Progenitor cell of endocrine pancreas (in vitro differentiated cells): ENCODE data around the gene TBXAS1. TPM values are rescaled to one million over a fixed set of nuclear protein-coding genes. Genes with fewer than 3 reads are reported as not detected.

Source experiments
- DNase-seq: peaks from one replicate; pipeline ENCODE4 v3.0.0; 2021; ENCODE audit warnings: low spot score; ENCODE audit not compliant: unreplicated experiment
- H3K27ac Mint-ChIP-seq: 2 replicates; pipeline ENCODE4 v1.8.0; 2021; ENCODE audit warnings: mild to moderate bottlenecking, moderate library complexity, mixed read lengths
- H3K27me3 Mint-ChIP-seq: 2 replicates; pipeline ENCODE4 v1.8.0; 2021; ENCODE audit warnings: mixed read lengths
- H3K36me3 Mint-ChIP-seq: 2 replicates; pipeline ENCODE4 v1.8.0; 2022; ENCODE audit warnings: mixed read lengths; ENCODE audit not compliant: insufficient read depth
- H3K4me1 Mint-ChIP-seq: 2 replicates; pipeline ENCODE4 v1.8.0; 2021; ENCODE audit warnings: low read depth, mixed read lengths
- H3K4me3 Mint-ChIP-seq: 2 replicates; pipeline ENCODE4 v1.8.0; 2021; ENCODE audit warnings: low read depth, mild to moderate bottlenecking, moderate library complexity, mixed read lengths
- H3K9me3 Mint-ChIP-seq: 2 replicates; pipeline ENCODE4 v1.8.0; 2021; ENCODE audit warnings: low read depth, mixed read lengths
- CTCF ChIP-seq: fragments of 200-600 bp; sonication (generic); IDR thresholded peaks from one replicate; pipeline ENCODE4 v1.5.0; 2021; ENCODE audit warnings: antibody characterized with exemption, mild to moderate bottlenecking; ENCODE audit not compliant: unreplicated experiment
- total RNA-seq: library from RNA; stranded (reverse); gene quantifications from 2 replicates; pipeline ENCODE4 v1.2.1, GENCODE V29; 2021

TBXAS1 gene
- total RNA-seq, 1 donor from 2014 or later = 10.4 TPM

- H3K4me3 Mint-ChIP-seq = no peak overlapping the region
- peaks cover 8% of the 10 kb centered on the region for H3K4me1 Mint-ChIP-seq
- TF ChIP-seq CTCF = no peak
- DNase-seq = no peak
- no peak overlapping the region for H3K27ac Mint-ChIP-seq
- H3K27me3 Mint-ChIP-seq = no peaks in the 10 kb centered on the region
- H3K9me3 Mint-ChIP-seq = no peaks in the 10 kb centered on the region
- H3K36me3 Mint-ChIP-seq = peaks cover 3% of the 10 kb centered on the region
These were observed 87.0 kb downstream of the TBXAS1 start for GRCh38 chr7:139915864-139916716.

GRCh38 chr7:139916717-139917395 is 87.8 kb downstream of the TBXAS1 start:
- Mint-ChIP-seq H3K4me1 (peaks cover 8% of the 10 kb centered on the region), H3K9me3 (no peaks in the 10 kb centered on the region), H3K27ac (no peak overlapping the region), H3K36me3 (peaks cover 3% of the 10 kb centered on the region), H3K27me3 (no peaks in the 10 kb centered on the region), H3K4me3 (no peak overlapping the region)
- no peak for DNase-seq
- TF ChIP-seq CTCF = no peak

- no peak overlapping the region for H3K27ac Mint-ChIP-seq
- H3K4me3 Mint-ChIP-seq = no peak overlapping the region
- DNase-seq = no peak
- no peaks in the 10 kb centered on the region for H3K9me3 Mint-ChIP-seq
- peaks cover 3% of the 10 kb centered on the region for H3K36me3 Mint-ChIP-seq
- no peaks in the 10 kb centered on the region for H3K27me3 Mint-ChIP-seq
- peaks cover 8% of the 10 kb centered on the region for H3K4me1 Mint-ChIP-seq
- TF ChIP-seq CTCF = no peak
These were observed 88.8 kb downstream of the TBXAS1 start for GRCh38 chr7:139917851-139918250.

- no peak for DNase-seq
- Mint-ChIP-seq H3K27ac (no peak overlapping the region), H3K27me3 (no peaks in the 10 kb centered on the region), H3K4me1 (peaks cover 8% of the 10 kb centered on the region), H3K4me3 (no peak overlapping the region), H3K9me3 (no peaks in the 10 kb centered on the region), H3K36me3 (peaks cover 3% of the 10 kb centered on the region)
- TF ChIP-seq CTCF = no peak
These were observed 89.4 kb downstream of the TBXAS1 start for GRCh38 chr7:139918480-139918879.

GRCh38 chr7:139923090-139923489 is 94.0 kb downstream of the TBXAS1 start:
- H3K36me3 Mint-ChIP-seq = no peaks in the 10 kb centered on the region
- no peaks in the 10 kb centered on the region for H3K27me3 Mint-ChIP-seq
- H3K9me3 Mint-ChIP-seq = peaks cover 9% of the 10 kb centered on the region
- no peak overlapping the region for H3K4me3 Mint-ChIP-seq
- H3K27ac Mint-ChIP-seq = no peak overlapping the region
- no peak for DNase-seq
- H3K4me1 Mint-ChIP-seq = peaks cover 3% of the 10 kb centered on the region
- no peak for TF ChIP-seq CTCF
